Skin of body (tissue), 2 donors: ENCODE results near the gene UBA3. TPM values are rescaled to one million over a fixed set of nuclear protein-coding genes. Genes with fewer than 3 reads are reported as not detected.
A peak's percentile ranks its signal among the peaks of the same experiment; 100 is the strongest.

Experiments
- DNase-seq: peaks from one replicate; lab custom pipeline; 2025; lab: John Stamatoyannopoulos, UW
- total RNA-seq: library from RNA; depleted of rRNA; stranded (reverse); fragments of >200 nt; gene quantifications from one replicate; pipeline ENCODE4 v1.2.3, GENCODE V29; 2014

Gene UBA3
- 74.8 TPM for total RNA-seq

DNA sequence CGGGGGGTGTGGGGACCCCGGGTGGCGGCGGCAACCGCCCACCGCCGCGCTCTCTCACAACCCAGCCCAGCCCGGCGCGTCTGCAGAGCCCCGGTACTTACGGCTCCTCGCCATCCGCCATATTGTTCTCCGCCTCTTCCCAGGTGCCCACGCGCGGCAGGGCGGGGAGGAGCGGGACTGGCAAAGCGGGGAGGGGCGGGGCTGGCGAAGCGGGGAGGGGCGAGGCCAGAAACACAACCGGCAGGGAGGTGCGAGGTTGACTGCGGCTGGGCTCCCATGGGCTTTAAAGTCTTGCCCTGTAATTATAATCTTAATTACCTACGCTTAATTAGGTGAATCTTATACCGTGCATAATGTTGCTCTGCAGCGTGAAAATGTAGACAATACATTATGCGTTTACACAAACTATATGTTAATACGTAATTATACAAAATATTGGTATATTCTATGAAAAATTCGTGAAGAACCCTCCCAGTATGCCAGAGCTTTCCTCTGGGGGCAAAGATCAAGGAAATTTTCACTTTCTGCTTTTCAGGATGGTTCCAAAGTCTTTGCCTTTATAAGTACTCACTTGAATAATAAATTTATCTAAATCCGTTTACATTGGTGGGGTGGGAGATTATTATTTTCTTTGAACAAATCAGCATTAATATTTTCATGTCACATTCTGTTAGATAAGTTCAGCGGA is at the start of gene UBA3:
Gene UBA3, minus strand, starts transcription at position 133 of the 688 bp plus-strand sequence. Its CDS starts 12 bp downstream, at position 121.
- peak; percentile 74 for DNase-seq

GRCh38 chr3:69129531-69129930 is 49.4 kb upstream of the UBA3 start:
- DNase-seq, result no peak

GRCh38 chr3:69128509-69128908 is 48.3 kb upstream of the UBA3 start:
- DNase-seq, result no peak

DNA sequence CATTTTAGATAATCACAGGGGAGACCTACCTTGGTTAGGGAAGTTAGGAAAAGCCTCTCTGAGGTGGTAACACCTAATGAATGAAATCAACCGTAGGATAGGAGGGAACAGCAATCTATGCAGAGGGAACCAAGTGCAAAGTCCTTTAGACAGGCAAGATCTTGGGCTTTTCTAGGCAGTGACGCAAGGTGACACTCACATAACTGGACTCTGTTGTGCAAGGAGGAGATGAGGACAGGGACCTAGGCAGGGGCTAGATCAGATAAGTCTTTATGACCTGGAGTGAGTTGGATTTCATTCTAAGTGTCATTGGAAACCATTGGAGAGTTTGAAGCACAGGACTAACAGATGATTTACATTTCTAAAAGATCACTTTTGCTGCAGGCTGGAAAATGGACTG is 46.8 kb upstream of the UBA3 start:
- no peak for DNase-seq

GRCh38 chr3:69126216-69126615 is 46.1 kb upstream of the UBA3 start:
- no peak for DNase-seq

- peak; percentile 16 for DNase-seq
These were observed 42.2 kb upstream of the UBA3 start, which contains the start of gene LMOD3 for GRCh38 chr3:69122403-69122802. Gene LMOD3, minus strand, starts transcription at chr3:69122595. Its CDS starts 209 bp downstream, at chr3:69122386.

GRCh38 chr3:69121950-69122349 is 41.8 kb upstream of the UBA3 start:
- no peak for DNase-seq

DNA sequence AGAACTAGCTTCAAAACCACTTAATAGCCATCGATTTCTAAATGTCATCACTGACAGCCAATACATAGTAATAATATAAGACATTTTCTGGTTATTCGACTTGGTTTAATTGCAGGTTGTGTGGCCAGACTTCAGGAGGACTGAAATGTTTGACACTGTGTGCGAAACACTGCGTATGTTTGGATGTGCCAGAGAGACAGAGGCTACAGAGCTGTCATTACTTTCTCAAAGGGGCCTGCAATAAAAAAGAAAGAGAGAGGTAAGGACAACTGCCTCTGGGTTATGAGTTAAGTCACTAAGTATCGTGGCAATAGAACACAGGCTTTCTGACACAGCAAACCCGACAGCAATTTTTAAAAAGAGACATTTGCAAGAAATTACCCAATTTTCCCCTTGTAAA is 41.3 kb upstream of the UBA3 start:
- DNase-seq, result no peak

GRCh38 chr3:69120879-69121464 is 40.8 kb upstream of the UBA3 start:
- DNase-seq, result peak; percentile 19

DNA sequence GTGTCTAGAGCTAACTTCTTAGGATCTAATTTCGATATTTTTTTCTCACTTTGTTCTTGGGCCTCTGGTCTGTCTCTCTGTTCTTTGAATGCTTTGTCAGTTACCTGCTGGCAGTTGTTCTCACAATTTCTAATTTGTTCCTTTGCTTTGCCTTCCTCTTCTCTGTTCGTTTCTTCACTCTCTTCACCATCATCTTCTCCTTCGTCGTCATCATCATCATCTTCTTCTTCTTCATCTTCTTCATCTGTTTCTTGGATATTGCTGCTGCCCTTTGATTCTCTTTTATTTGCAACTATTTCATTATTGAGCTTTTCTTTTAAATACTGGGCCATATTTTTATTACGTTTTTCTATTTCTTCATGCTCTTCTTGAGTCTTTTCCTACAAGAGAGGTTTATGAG is 39.5 kb upstream of the UBA3 start:
- DNase-seq, result no peak

GRCh38 chr3:69119138-69119537 is 39.0 kb upstream of the UBA3 start:
- DNase-seq, result no peak

DNA sequence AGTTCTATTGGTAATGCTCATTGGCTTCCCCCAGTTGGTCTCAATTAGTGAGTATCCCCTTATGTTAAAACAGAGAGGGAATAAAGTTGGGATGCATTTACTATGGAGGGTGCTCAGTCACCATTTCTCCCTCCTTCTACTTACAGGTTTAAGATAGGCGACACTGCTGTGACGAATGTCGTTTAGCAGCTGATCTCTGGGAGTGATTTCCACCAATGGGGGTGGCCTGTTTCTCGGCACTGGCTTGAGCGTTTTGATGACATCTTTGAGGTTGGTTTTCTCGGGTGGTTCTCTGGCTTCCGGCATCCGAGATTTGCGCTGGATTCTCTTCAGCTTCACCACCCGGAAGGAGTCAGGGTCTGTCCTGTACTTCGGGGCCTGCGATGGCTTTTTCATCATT is 38.4 kb upstream of the UBA3 start:
- DNase-seq, result no peak

- DNase-seq, result no peak
These were observed 36.7 kb upstream of the UBA3 start for GRCh38 chr3:69116897-69117296.

- DNase-seq, result no peak
These were observed 36.0 kb upstream of the UBA3 start for GRCh38 chr3:69116162-69116561.

DNA sequence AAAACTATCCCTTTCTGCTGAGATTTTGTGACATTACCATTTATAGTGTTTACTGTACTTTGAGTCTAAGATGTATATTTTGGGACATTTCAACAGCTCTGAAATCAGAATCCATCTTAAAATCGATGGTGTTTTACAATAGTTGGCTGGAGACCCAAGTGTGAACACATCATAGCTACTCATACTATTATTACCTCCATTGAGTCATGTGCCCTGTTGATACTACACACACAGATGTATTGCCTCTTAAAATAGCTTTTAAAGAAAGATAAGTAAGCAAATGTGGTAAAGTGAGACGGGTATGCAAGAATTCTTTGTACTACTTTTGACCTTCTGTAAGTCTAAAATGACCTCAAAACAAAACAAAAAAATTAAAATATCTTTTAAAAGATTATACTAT is 35.6 kb upstream of the UBA3 start:
- no peak for DNase-seq

- DNase-seq, result no peak
These were observed 33.4 kb upstream of the UBA3 start for GRCh38 chr3:69113536-69113935.

- DNase-seq, result no peak
These were observed 30.9 kb upstream of the UBA3 start for GRCh38 chr3:69110941-69111546.

- no peak for DNase-seq
These were observed 28.6 kb upstream of the UBA3 start for GRCh38 chr3:69108811-69109210.

GRCh38 chr3:69107841-69108240 is 27.7 kb upstream of the UBA3 start:
- no peak for DNase-seq

GRCh38 chr3:69105320-69105719 is 25.2 kb upstream of the UBA3 start:
- no peak for DNase-seq

DNA sequence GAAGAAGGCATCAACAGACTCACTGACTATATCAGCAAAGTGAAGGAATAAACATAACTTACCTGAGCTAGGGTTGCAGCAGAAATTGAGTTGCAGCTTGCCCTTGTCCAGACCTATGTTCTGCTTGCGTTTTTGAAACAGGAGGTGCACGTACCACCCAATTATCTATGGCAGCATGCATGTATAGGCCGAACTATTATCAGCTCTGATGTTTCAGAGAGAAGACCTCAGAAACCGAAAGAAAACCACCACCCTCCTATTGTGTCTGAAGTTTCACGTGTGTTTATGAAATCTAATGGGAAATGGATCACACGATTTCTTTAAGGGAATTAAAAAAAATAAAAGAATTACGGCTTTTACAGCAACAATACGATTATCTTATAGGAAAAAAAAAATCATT is 24.4 kb upstream of the UBA3 start:
- DNase-seq, result no peak

- DNase-seq, result no peak
These were observed 23.0 kb upstream of the UBA3 start for GRCh38 chr3:69103123-69103522.

DNA sequence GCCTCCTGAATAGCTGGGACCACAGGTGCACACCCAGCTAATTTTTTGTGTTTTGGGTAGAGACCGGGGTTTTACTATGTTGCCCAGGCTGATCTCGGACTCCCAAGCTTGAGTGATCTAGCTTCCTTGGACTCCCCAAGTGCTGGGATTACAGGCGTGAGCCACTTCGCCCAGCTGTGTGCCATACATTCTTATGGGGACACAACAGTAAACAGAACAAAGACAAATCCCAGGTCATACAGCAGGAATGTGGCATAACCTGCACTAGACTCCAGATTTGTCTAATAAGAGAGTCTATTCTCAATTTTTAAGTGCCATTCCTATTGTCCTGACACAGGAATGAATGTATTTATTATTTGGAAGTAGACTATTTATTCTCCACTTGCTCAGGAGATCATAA is 22.2 kb upstream of the UBA3 start:
- DNase-seq, result no peak
